OCI-LY7 (cell line): Measurements from ENCODE around the gene COA8. TPM values are rescaled to one million over a fixed set of nuclear protein-coding genes. Genes with fewer than 3 reads are reported as not detected.
A peak's percentile ranks its signal among the peaks of the same experiment; 100 is the strongest.

Source experiments
- BruUV-seq: library from RNA; stranded (reverse); fragments of 400-500 nt; replicated peaks from 2 replicates; lab custom pipeline; 2021; lab: Mats Ljungman, UMichigan
- CTCF ChIA-PET: fragments of 300-600 bp; sonication (Branson Sonifier 250); formaldehyde crosslinking; loops from one replicate; lab custom pipeline; 2022; ENCODE audit warnings: antibody characterized with exemption; ENCODE audit not compliant: unreplicated experiment; lab: Charles Lee
- POLR2A ChIA-PET: fragments of 300-600 bp; sonication (Branson Sonifier 250); formaldehyde crosslinking; loops from one replicate; lab custom pipeline; 2022; ENCODE audit warnings: antibody characterized with exemption; lab: Charles Lee
- DNase-seq: peaks from one replicate; pipeline ENCODE4 v3.0.0-alpha.2; 2015; ENCODE audit warnings: low spot score
- H2AFZ ChIP-seq: fragments of 200-600 bp; sonication (generic), shearing (Covaris generic); 2 replicates; pipeline ENCODE4 v1.6.1; 2014; ENCODE audit warnings: mild to moderate bottlenecking, antibody characterized with exemption, low read length, moderate library complexity
- H3K27ac ChIP-seq: fragments of 200-600 bp; sonication (generic); 2 replicates; pipeline ENCODE4 v1.5.1; 2014; ENCODE audit warnings: mixed run types, low read depth, mild to moderate bottlenecking, moderate library complexity, low read length, inconsistent platforms; ENCODE audit not compliant: poor library complexity, severe bottlenecking
- H3K36me3 ChIP-seq: fragments of 200-600 bp; sonication (generic); 2 replicates; pipeline ENCODE4 v1.6.1; 2014; ENCODE audit warnings: mild to moderate bottlenecking, antibody characterized with exemption, low read length, moderate library complexity, mixed read lengths; ENCODE audit not compliant: insufficient read depth
- H3K4me1 ChIP-seq: fragments of 200-600 bp; sonication (generic); 2 replicates; pipeline ENCODE4 v1.5.1; 2014; ENCODE audit warnings: mild to moderate bottlenecking, low read length; ENCODE audit not compliant: insufficient read depth, poor library complexity, severe bottlenecking
- H3K4me2 ChIP-seq: fragments of 200-600 bp; sonication (generic); 2 replicates; pipeline ENCODE4 v1.6.1; 2014; ENCODE audit warnings: mild to moderate bottlenecking, low read length
- H3K4me3 ChIP-seq: fragments of 200-600 bp; sonication (generic); 2 replicates; pipeline ENCODE4 v1.5.1; 2014; ENCODE audit warnings: mild to moderate bottlenecking, low read depth, low read length; ENCODE audit not compliant: poor library complexity, severe bottlenecking
- H3K79me2 ChIP-seq: fragments of 200-600 bp; sonication (generic); 2 replicates; pipeline ENCODE4 v1.6.1; 2016; ENCODE audit warnings: low read depth, mild to moderate bottlenecking, low read length, moderate library complexity, mixed read lengths; ENCODE audit not compliant: insufficient read depth
- H3K9me2 ChIP-seq: fragments of 200-600 bp; sonication (generic); 2 replicates; pipeline ENCODE4 v1.6.1; 2016; ENCODE audit warnings: mild to moderate bottlenecking, low read length, mixed read lengths; ENCODE audit not compliant: insufficient read depth
- H3K9me3 ChIP-seq: fragments of 200-600 bp; sonication (generic); 2 replicates; pipeline ENCODE4 v1.6.1; 2014; ENCODE audit warnings: mild to moderate bottlenecking, mixed run types, low read length, mixed read lengths
- H4K20me1 ChIP-seq: fragments of 200-600 bp; sonication (generic); 2 replicates; pipeline ENCODE4 v1.6.1; 2014; ENCODE audit warnings: mild to moderate bottlenecking, antibody characterized with exemption, low read length, moderate library complexity, mixed read lengths; ENCODE audit not compliant: insufficient read depth
- EZH2phosphoT487 ChIP-seq: fragments of 200-600 bp; sonication (generic); IDR thresholded peaks from 2 replicates; pipeline ENCODE4 v1.6.1; 2018; ENCODE audit warnings: low read depth, borderline replicate concordance, mild to moderate bottlenecking, mixed run types, antibody characterized with exemption, low read length, moderate library complexity, mixed read lengths
- intact Hi-C: fragments of 100-400 bp; cut with micrococcal nuclease; formaldehyde crosslinking; loops from one replicate; pipeline ENCODE4 v1.10.0; 2022; ENCODE audit not compliant: unreplicated experiment
- total RNA-seq, 2 experiments: library from RNA; depleted of rRNA in 1 of 2; stranded (reverse); fragments of >200 nt in 1 of 2; shearing (Covaris generic) in 1 of 2; gene quantifications; 2 replicates each; pipeline ENCODE4 v1.2.3, GENCODE V29; 2014 to 2022
- TF ChIP-seq, protein P1 (sequence below): fragments of 200-600 bp; sonication (generic); conservative IDR thresholded peaks from 2 replicates; pipeline ENCODE4 v1.5.1; 2014; ENCODE audit warnings: mild to moderate bottlenecking, antibody characterized with exemption, low read length, moderate library complexity, mixed read lengths

The COA8 gene
- total RNA-seq, 2 experiments from 2014 or later, result 18.7 to 33.0 TPM

GRCh38 chr14:103581954-103582703 is 19.4 kb downstream of the COA8 start:
- H3K9me2 ChIP-seq, result no peaks in the 10 kb centered on the region
- H3K27ac ChIP-seq, result no peak overlapping the region
- ChIA-PET CTCF (no interaction called here), POLR2A (no interaction called here)
- H2AFZ ChIP-seq, result no peak overlapping the region
- H3K4me3 ChIP-seq, result no peak overlapping the region
- intact Hi-C loops, result no loop called here
- DNase-seq, result no peak
- TF ChIP-seq, protein P1, sequence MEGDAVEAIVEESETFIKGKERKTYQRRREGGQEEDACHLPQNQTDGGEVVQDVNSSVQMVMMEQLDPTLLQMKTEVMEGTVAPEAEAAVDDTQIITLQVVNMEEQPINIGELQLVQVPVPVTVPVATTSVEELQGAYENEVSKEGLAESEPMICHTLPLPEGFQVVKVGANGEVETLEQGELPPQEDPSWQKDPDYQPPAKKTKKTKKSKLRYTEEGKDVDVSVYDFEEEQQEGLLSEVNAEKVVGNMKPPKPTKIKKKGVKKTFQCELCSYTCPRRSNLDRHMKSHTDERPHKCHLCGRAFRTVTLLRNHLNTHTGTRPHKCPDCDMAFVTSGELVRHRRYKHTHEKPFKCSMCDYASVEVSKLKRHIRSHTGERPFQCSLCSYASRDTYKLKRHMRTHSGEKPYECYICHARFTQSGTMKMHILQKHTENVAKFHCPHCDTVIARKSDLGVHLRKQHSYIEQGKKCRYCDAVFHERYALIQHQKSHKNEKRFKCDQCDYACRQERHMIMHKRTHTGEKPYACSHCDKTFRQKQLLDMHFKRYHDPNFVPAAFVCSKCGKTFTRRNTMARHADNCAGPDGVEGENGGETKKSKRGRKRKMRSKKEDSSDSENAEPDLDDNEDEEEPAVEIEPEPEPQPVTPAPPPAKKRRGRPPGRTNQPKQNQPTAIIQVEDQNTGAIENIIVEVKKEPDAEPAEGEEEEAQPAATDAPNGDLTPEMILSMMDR, result no peak
- TF ChIP-seq EZH2phosphoT487, result no peak
- H3K79me2 ChIP-seq, result no peaks in the 10 kb centered on the region
- no peaks in the 10 kb centered on the region for H3K4me1 ChIP-seq
- H3K9me3 ChIP-seq, result no peaks in the 10 kb centered on the region
- H3K4me2 ChIP-seq, result no peak overlapping the region
- BruUV-seq, result no TSS peak
- H3K36me3 ChIP-seq, result peaks cover 9% of the 10 kb centered on the region; the same call in 1 of the 2 replicates
- no peaks in the 10 kb centered on the region for H4K20me1 ChIP-seq

DNA sequence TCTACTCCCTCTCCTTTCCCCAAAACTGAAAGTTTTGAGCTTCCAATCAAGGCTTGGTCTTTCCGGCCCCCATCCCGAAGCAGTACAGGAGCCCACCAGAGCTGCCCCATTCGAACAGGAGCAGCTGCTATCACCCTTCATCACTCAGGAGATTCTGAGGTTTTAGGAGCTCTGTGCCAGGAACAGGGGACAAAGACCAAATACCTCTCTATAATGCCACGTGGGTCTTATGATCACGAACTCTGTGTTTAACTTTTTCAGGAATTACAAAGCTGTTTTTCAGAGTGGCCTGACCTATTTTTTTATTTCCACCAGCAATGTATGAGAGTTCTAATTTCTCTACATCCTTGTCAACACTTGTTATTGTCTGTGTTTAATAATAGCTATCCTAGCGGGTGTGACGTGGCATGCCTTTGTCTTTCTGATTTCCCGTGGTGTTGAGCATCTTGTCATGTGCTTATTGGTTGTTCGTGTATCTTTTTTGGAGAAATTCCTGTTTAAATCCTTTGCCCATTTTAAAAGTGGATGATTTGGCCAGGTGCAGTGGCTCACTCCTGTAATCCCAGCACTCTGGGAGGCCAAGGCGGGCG is 21.7 kb downstream of the COA8 start:
- Histone ChIP-seq H3K9me2 (no peaks in the 10 kb centered on the region), H3K36me3 (peaks cover 10% of the 10 kb centered on the region), H4K20me1 (no peaks in the 10 kb centered on the region), H3K4me1 (no peaks in the 10 kb centered on the region), H2AFZ (no peak overlapping the region), H3K9me3 (no peaks in the 10 kb centered on the region), H3K27ac (no peak overlapping the region), H3K79me2 (no peaks in the 10 kb centered on the region), H3K4me3 (no peak overlapping the region), H3K4me2 (no peak overlapping the region)
- TF ChIP-seq EZH2phosphoT487, result no peak
- TF ChIP-seq, protein P1, result no peak
- intact Hi-C loops, result no loop called here
- POLR2A ChIA-PET, result no interaction called here
- CTCF ChIA-PET, result no interaction called here
- no TSS peak for BruUV-seq
- no peak for DNase-seq

GRCh38 chr14:103593577-103593976 is 30.8 kb downstream of the COA8 start:
- Histone ChIP-seq H3K4me3 (peak overlapping the region; percentile 14), H3K9me3 (no peaks in the 10 kb centered on the region)
- DNase-seq, result peak; percentile 73

More at GRCh38 chr14:103593577-103593976, 30.8 kb downstream of the COA8 start:
- peaks cover 40% of the 10 kb centered on the region for H3K4me1 ChIP-seq
- CTCF ChIA-PET, result no interaction called here
- H4K20me1 ChIP-seq, result no peaks in the 10 kb centered on the region
- no peaks in the 10 kb centered on the region for H3K9me2 ChIP-seq
- H3K4me2 ChIP-seq, result peak overlapping the region; percentile 58
- H3K36me3 ChIP-seq, result peaks cover 17% of the 10 kb centered on the region
- POLR2A ChIA-PET, result interaction anchor here (0.7 kb wide), 2 partner anchors 29 to 63 kb away, joined by 3 to 4 read pairs; no protein-coding TSS in a partner anchor
- intact Hi-C loops, result no loop called here
- no TSS peak for BruUV-seq
- TF ChIP-seq, protein P1, result no peak
- no peak for TF ChIP-seq EZH2phosphoT487
- peak overlapping the region; percentile 73 for H3K27ac ChIP-seq
- peak overlapping the region; percentile 0; the same call in 1 of the 2 replicates for H2AFZ ChIP-seq
- no peaks in the 10 kb centered on the region for H3K79me2 ChIP-seq
